ENCODE results near the gene XK.
"Not testable (repeated sequence)": the region's sequence is repeated elsewhere in the genome, so short reads cannot be mapped to it uniquely, and the experiment has no call there.

GRCh38 chrX:37650879-37651278, 34.7 kb upstream of the XK start:
- TF ChIP-seq CTCF (IDR thresholded peaks at IDR 0.05); EZH2 (IDR thresholded peaks at IDR 0.05; ENCODE audit: borderline replicate concordance, insufficient read depth, low read depth, low read length, poor library complexity, severe bottlenecking): not testable (repeated sequence)
